ENCODE data around the gene SACS.

- TF ChIP-seq CTCF (IDR thresholded peaks at IDR 0.05) = no peak
- no peak for TF ChIP-seq EP300 (IDR thresholded peaks at IDR 0.05)
- TF ChIP-seq POLR2A (IDR thresholded peaks at IDR 0.05) = no peak
Observed at GRCh38 chr13:23347601-23348000, 85.9 kb downstream of the SACS start.
